Stomach (tissue), 9 donors: ENCODE data around the gene USP6NL. TPM values are rescaled to one million over a fixed set of nuclear protein-coding genes. Genes with fewer than 3 reads are reported as not detected.

Source experiments
- DNase-seq, 2 donors: peaks; one replicate each; pipeline versions ENCODE4 v3.0.0 to v3.0.0-alpha.2; 2013 to 2019
- H3K27ac ChIP-seq, 5 donors: fragments of 200-600 bp in 4 of 5; sonication (generic) in 4 of 5; one replicate each; pipeline ENCODE4 v1.5.1; 2013 to 2019; ENCODE audit warnings: mild to moderate bottlenecking in 1 of 5, moderate library complexity in 1 of 5
- H3K27me3 ChIP-seq, 3 donors: fragments of 200-600 bp; sonication (generic); one replicate each; pipeline ENCODE4 v1.5.1; 2017 to 2019; ENCODE audit warnings: mixed run types in 1 of 3
- H3K36me3 ChIP-seq, 4 donors: fragments of 200-600 bp; sonication (generic); 1 replicate in 3 of 4; 2 replicates in 1 of 4; pipeline ENCODE4 v1.5.1; 2016 to 2019
- H3K4me1 ChIP-seq, 4 donors: fragments of 200-600 bp; sonication (generic); one replicate each; pipeline ENCODE4 v1.5.1; 2016 to 2019
- H3K4me3 ChIP-seq, 4 donors: fragments of 200-600 bp; sonication (generic) in 3 of 4; one replicate each; pipeline ENCODE4 v1.5.1; 2016 to 2019; ENCODE audit warnings: mild to moderate bottlenecking in 1 of 4
- H3K9me3 ChIP-seq, 4 donors: fragments of 200-600 bp; sonication (generic); one replicate each; pipeline ENCODE4 v1.5.1; 2016 to 2019
- CTCF ChIP-seq, 7 experiments: fragments of 450-650 bp in 4 of 7; fragments of 200-600 bp in 3 of 7; sonication (generic) in 3 of 7; IDR thresholded peaks; one replicate each; pipeline ENCODE4 v1.5.1; 2016 to 2019; ENCODE audit warnings: antibody characterized with exemption in 7 of 7, control low read depth in 2 of 7, mild to moderate bottlenecking in 1 of 7
- EP300 ChIP-seq: sonication (generic); formaldehyde crosslinking; IDR thresholded peaks from one replicate; pipeline ENCODE4 v1.6.1; 2017; ENCODE audit warnings: antibody characterized with exemption
- POLR2A ChIP-seq, 4 donors: fragments of 450-650 bp; IDR thresholded peaks; one replicate each; pipeline ENCODE4 v1.6.1; 2016; ENCODE audit warnings: antibody characterized with exemption in 4 of 4, control low read depth in 2 of 4, mild to moderate bottlenecking in 1 of 4, moderate library complexity in 1 of 4
- POLR2AphosphoS5 ChIP-seq, 3 donors: sonication (generic); formaldehyde crosslinking; IDR thresholded peaks; one replicate each; pipeline ENCODE4 v1.6.1; 2016; ENCODE audit warnings: antibody characterized with exemption in 3 of 3
- WGBS, 5 donors: extraction: QIAGEN DNeasy Blood & Tissue Kit in 3 of 5; methylation state at CpG; one replicate each; pipeline versions ENCODE4 v1.1.5 to v1.1.7; 2013 to 2018; 5-methylcytosine and 5-hydroxymethylcytosine counted together
- intact Hi-C: fragments of 100-400 bp; cut with DNase I; formaldehyde crosslinking; loops from one replicate; pipeline ENCODE4 v1.15.1; 2023; ENCODE audit warnings: low total_unique reads
- polyA plus RNA-seq, 3 donors: library from polyadenylated mRNA; stranded (reverse); fragments of 200-250 nt; gene quantifications; one replicate each; pipeline ENCODE4 v1.2.3, GENCODE V29; 2013
- total RNA-seq, 5 donors: library from RNA; depleted of rRNA; stranded (reverse); fragments of >200 nt; gene quantifications; one replicate each; pipeline versions ENCODE4 v1.1.0 to v1.2.3, GENCODE V29; 2014 to 2016
- donor health status: healthy with polysubstance abuse.
- donor health status: Bipolar disorder and iron deficiency.
- donor health status: healthy.

USP6NL gene
- total and polyA plus RNA-seq, 8 donors = 4.7 to 31.5 (median 6.3) TPM

GRCh38 chr10:11430421-11431215 lies 180.8 kb downstream of the USP6NL start:
- H3K36me3 ChIP-seq = no peaks in the 10 kb centered on the region
- peaks cover 0 to 13% (median 11%) of the 10 kb centered on the region in 4 donors for H3K9me3 ChIP-seq
- DNase-seq = no peak
- H3K27me3 ChIP-seq = peaks cover 0 to 8% (median 0%) of the 10 kb centered on the region in 3 donors
- no peak overlapping the region for H3K27ac ChIP-seq
- intact Hi-C loops = no loop called here
- WGBS, 5 donors = 80 to 86% (median 85%) methylated on average over 20 to 23 of the region's 23 CpGs
- no peaks in the 10 kb centered on the region for H3K4me1 ChIP-seq
- no peak overlapping the region for H3K4me3 ChIP-seq
- TF ChIP-seq POLR2A (IDR thresholded peaks at IDR 0.05) (no peak), CTCF (IDR thresholded peaks at IDR 0.05) (no peak), POLR2AphosphoS5 (IDR thresholded peaks at IDR 0.05) (no peak), EP300 (no peak)

- DNase-seq = no peak
- TF ChIP-seq POLR2A (IDR thresholded peaks at IDR 0.05) (no peak), EP300 (no peak), CTCF (IDR thresholded peaks at IDR 0.05) (no peak), POLR2AphosphoS5 (IDR thresholded peaks at IDR 0.05) (no peak)
- intact Hi-C loops = no loop called here
Observed at GRCh38 chr10:11429439-11430052, 181.9 kb downstream of the USP6NL start.

GRCh38 chr10:11425676-11426075 lies 185.8 kb downstream of the USP6NL start:
- no peaks in the 10 kb centered on the region for H3K27me3 ChIP-seq
- H3K27ac ChIP-seq = no peak overlapping the region
- TF ChIP-seq POLR2AphosphoS5 (IDR thresholded peaks at IDR 0.05) (no peak), CTCF (IDR thresholded peaks at IDR 0.05) (no peak), POLR2A (IDR thresholded peaks at IDR 0.05) (no peak), EP300 (no peak)
- no peak overlapping the region for H3K4me3 ChIP-seq
- peaks cover 0 to 21% (median 15%) of the 10 kb centered on the region in 4 donors for H3K9me3 ChIP-seq
- no peaks in the 10 kb centered on the region for H3K36me3 ChIP-seq
- no peaks in the 10 kb centered on the region for H3K4me1 ChIP-seq
- DNase-seq = no peak
- intact Hi-C loops = no loop called here
- WGBS, 5 donors = 70 to 88% (median 76%) methylated on average over 2 of the region's 2 CpGs

More at GRCh38 chr10:11429439-11430052, 181.9 kb downstream of the USP6NL start:
- no peaks in the 10 kb centered on the region for H3K36me3 ChIP-seq
- H3K27ac ChIP-seq = no peak overlapping the region
- peaks cover 0 to 4% (median 0%) of the 10 kb centered on the region in 3 donors for H3K27me3 ChIP-seq
- H3K4me1 ChIP-seq = no peaks in the 10 kb centered on the region
- 81 to 88% (median 86%) methylated on average over 7 to 8 of the region's 8 CpGs for WGBS, 5 donors
- peaks cover 0 to 13% (median 11%) of the 10 kb centered on the region in 4 donors for H3K9me3 ChIP-seq
- no peak overlapping the region for H3K4me3 ChIP-seq

- H3K4me3 ChIP-seq = no peak overlapping the region
- H3K27ac ChIP-seq = no peak overlapping the region
- DNase-seq = no peak
- H3K4me1 ChIP-seq = no peaks in the 10 kb centered on the region
- peaks cover 0 to 21% (median 14%) of the 10 kb centered on the region in 4 donors for H3K9me3 ChIP-seq
- no peak for TF ChIP-seq POLR2A (IDR thresholded peaks at IDR 0.05)
- no peak for TF ChIP-seq POLR2AphosphoS5 (IDR thresholded peaks at IDR 0.05)
- TF ChIP-seq EP300 = no peak
- TF ChIP-seq CTCF (IDR thresholded peaks at IDR 0.05) = no peak
- intact Hi-C loops = no loop called here
- H3K27me3 ChIP-seq = no peaks in the 10 kb centered on the region
- WGBS, 5 donors = 56 to 80% (median 64%) methylated on average over 3 of the region's 3 CpGs
- no peaks in the 10 kb centered on the region for H3K36me3 ChIP-seq
Observed at GRCh38 chr10:11425296-11425610, 186.2 kb downstream of the USP6NL start.
